Measurements from ENCODE around the gene RAD51AP1. TPM values are rescaled to one million over a fixed set of nuclear protein-coding genes. Genes with fewer than 3 reads are reported as not detected.
"Not testable (repeated sequence)": the region's sequence is repeated elsewhere in the genome, so short reads cannot be mapped to it uniquely, and the experiment has no call there.

The RAD51AP1 gene
- polyA plus RNA-seq, 1 donor (not counting 4 experiments of a cell fraction or from before 2014, with no cell fraction given): 13.0 TPM

DNA sequence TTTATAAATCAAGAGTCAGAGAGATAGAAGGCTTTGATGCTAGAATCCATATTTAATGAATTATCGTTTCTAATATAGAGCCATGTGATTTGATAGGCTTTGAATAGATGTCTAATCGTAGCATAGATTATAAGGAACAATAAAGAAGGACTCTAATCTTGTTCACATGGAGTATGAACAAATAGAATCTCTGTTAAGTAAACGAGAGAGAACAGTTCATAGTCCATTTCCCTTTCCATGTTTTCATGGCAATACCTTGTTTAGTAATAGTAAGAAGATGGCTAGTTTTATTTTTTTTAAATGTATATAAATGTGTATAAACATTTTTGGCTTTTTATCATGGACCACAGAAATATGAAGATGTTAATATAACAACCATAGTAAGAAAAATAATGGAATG, 32.3 kb upstream of the RAD51AP1 start:
- Histone ChIP-seq H3K27ac (ENCODE audit: control insufficient read depth, insufficient read depth, low read length) (no peak overlapping the region), H3K27me3 (ENCODE audit: control insufficient read depth, extremely low read depth, insufficient read depth, low read length) (no peaks in the 10 kb centered on the region), H3K9me3 (ENCODE audit: control insufficient read depth, low read depth, low read length) (no peaks in the 10 kb centered on the region), H2AFZ (ENCODE audit: control insufficient read depth, low read length) (no peak overlapping the region), H3K4me3 (ENCODE audit: control insufficient read depth in 2 of 3, extremely low read depth in 1 of 3, insufficient read depth in 2 of 3, low read depth in 1 of 3, low read length in 3 of 3) (no peak overlapping the region), H3K4me2 (ENCODE audit: control insufficient read depth, extremely low read depth, insufficient read depth, low read depth, low read length) (no peak overlapping the region), H4K20me1 (ENCODE audit: control insufficient read depth, extremely low read depth, insufficient read depth, low read length) (no peaks in the 10 kb centered on the region), H3K4me1 (ENCODE audit: control insufficient read depth, extremely low read depth, insufficient read depth, low read length) (peaks cover 7% of the 10 kb centered on the region), H3K9ac (ENCODE audit: control insufficient read depth, extremely low read depth, insufficient read depth, low read length) (no peak overlapping the region), H3K9me1 (ENCODE audit: control insufficient read depth, extremely low read depth, insufficient read depth, low read length) (no peaks in the 10 kb centered on the region), H3K79me2 (ENCODE audit: control insufficient read depth, insufficient read depth, low read length) (no peaks in the 10 kb centered on the region), H3K36me3 (ENCODE audit: control insufficient read depth in 2 of 2, extremely low read depth in 1 of 2, insufficient read depth in 2 of 2, low read length in 2 of 2) (peaks cover 0 to 6% of the 10 kb centered on the region in 2 experiments)
- FAIRE-seq (no peak), DNase-seq (ENCODE audit: low read depth, low spot score) (no peak)
- dilution Hi-C loops (cut with MboI; ENCODE audit: extremely low pct_ligation_motif_present, low sequenced_read_pairs): no loop called here
- TF ChIP-seq, protein P1, sequence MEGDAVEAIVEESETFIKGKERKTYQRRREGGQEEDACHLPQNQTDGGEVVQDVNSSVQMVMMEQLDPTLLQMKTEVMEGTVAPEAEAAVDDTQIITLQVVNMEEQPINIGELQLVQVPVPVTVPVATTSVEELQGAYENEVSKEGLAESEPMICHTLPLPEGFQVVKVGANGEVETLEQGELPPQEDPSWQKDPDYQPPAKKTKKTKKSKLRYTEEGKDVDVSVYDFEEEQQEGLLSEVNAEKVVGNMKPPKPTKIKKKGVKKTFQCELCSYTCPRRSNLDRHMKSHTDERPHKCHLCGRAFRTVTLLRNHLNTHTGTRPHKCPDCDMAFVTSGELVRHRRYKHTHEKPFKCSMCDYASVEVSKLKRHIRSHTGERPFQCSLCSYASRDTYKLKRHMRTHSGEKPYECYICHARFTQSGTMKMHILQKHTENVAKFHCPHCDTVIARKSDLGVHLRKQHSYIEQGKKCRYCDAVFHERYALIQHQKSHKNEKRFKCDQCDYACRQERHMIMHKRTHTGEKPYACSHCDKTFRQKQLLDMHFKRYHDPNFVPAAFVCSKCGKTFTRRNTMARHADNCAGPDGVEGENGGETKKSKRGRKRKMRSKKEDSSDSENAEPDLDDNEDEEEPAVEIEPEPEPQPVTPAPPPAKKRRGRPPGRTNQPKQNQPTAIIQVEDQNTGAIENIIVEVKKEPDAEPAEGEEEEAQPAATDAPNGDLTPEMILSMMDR (optimal IDR thresholded peaks at IDR 0.05 in 1 of 3, IDR thresholded peaks at IDR 0.05 in 1 of 3, conservative IDR thresholded peaks at IDR 0.05 in 1 of 3; ENCODE audit: extremely low read depth in 1 of 3, insufficient read depth in 2 of 3, low read length in 3 of 3): no peak
- TF ChIP-seq EZH2 (IDR thresholded peaks at IDR 0.05; ENCODE audit: low read length): no peak

DNA sequence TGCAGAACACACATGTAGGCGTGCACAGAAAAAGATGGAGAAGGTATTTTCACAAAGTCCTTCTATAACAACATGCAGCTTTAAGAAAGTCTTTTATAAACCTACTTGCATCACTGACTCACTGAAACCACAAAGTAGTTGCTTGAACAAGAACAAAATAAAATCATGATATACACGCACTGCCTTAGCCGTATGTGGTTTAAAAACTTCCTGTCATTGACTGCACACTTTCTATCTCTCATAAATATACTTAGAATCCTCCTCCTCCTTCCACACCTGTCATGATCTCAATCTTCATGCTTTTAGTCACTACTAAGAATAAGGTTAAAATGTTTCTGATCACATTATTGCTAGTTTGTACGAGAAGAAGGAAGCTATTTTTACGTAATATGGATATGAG, 31.8 kb upstream of the RAD51AP1 start:
- Histone ChIP-seq H2AFZ (ENCODE audit: control insufficient read depth, low read length) (no peak overlapping the region), H3K36me3 (ENCODE audit: control insufficient read depth in 2 of 2, extremely low read depth in 1 of 2, insufficient read depth in 2 of 2, low read length in 2 of 2) (peaks cover 0 to 6% of the 10 kb centered on the region in 2 experiments), H4K20me1 (ENCODE audit: control insufficient read depth, extremely low read depth, insufficient read depth, low read length) (no peaks in the 10 kb centered on the region), H3K9me1 (ENCODE audit: control insufficient read depth, extremely low read depth, insufficient read depth, low read length) (no peaks in the 10 kb centered on the region), H3K9me3 (ENCODE audit: control insufficient read depth, low read depth, low read length) (no peaks in the 10 kb centered on the region), H3K79me2 (ENCODE audit: control insufficient read depth, insufficient read depth, low read length) (no peaks in the 10 kb centered on the region), H3K9ac (ENCODE audit: control insufficient read depth, extremely low read depth, insufficient read depth, low read length) (no peak overlapping the region), H3K27me3 (ENCODE audit: control insufficient read depth, extremely low read depth, insufficient read depth, low read length) (no peaks in the 10 kb centered on the region), H3K4me1 (ENCODE audit: control insufficient read depth, extremely low read depth, insufficient read depth, low read length) (peaks cover 7% of the 10 kb centered on the region), H3K27ac (ENCODE audit: control insufficient read depth, insufficient read depth, low read length) (no peak overlapping the region), H3K4me2 (ENCODE audit: control insufficient read depth, extremely low read depth, insufficient read depth, low read depth, low read length) (no peak overlapping the region), H3K4me3 (ENCODE audit: control insufficient read depth in 2 of 3, extremely low read depth in 1 of 3, insufficient read depth in 2 of 3, low read depth in 1 of 3, low read length in 3 of 3) (no peak overlapping the region)
- TF ChIP-seq, protein P1 (optimal IDR thresholded peaks at IDR 0.05 in 1 of 3, IDR thresholded peaks at IDR 0.05 in 1 of 3, conservative IDR thresholded peaks at IDR 0.05 in 1 of 3; ENCODE audit: extremely low read depth in 1 of 3, insufficient read depth in 2 of 3, low read length in 3 of 3): no peak
- TF ChIP-seq EZH2 (IDR thresholded peaks at IDR 0.05; ENCODE audit: low read length): no peak
- DNase-seq (ENCODE audit: low read depth, low spot score): no peak
- peak; percentile 78 for FAIRE-seq
- dilution Hi-C loops (cut with MboI; ENCODE audit: extremely low pct_ligation_motif_present, low sequenced_read_pairs): no loop called here

DNA sequence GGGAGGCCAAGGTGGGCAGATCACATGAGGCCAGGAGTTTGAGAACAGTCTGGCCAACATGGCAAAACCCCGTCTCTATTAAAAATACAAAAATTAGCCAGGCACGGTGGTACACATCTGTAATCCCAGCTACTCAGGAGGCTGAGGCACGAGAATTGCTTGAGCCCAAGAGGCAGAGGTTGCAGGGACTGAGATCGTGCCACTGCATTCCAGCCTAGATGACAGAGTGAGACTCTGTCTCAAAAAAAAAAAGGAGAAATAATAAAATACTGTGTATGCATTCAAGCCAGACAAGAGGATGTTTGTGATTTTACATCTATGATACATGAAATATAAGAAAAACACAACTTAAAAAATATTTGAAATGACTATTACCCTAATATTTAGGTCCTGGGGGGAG, 30.2 kb upstream of the RAD51AP1 start:
- peak overlapping the region; percentile 52 for H3K27ac ChIP-seq (ENCODE audit: control insufficient read depth, insufficient read depth, low read length)
- H3K9me3 ChIP-seq (ENCODE audit: control insufficient read depth, low read depth, low read length); H3K79me2 ChIP-seq (ENCODE audit: control insufficient read depth, insufficient read depth, low read length); FAIRE-seq; H3K27me3 ChIP-seq (ENCODE audit: control insufficient read depth, extremely low read depth, insufficient read depth, low read length); dilution Hi-C loops (cut with MboI; ENCODE audit: extremely low pct_ligation_motif_present, low sequenced_read_pairs); DNase-seq (ENCODE audit: low read depth, low spot score); H3K4me3 ChIP-seq (ENCODE audit: control insufficient read depth in 2 of 3, extremely low read depth in 1 of 3, insufficient read depth in 2 of 3, low read depth in 1 of 3, low read length in 3 of 3); H3K4me2 ChIP-seq (ENCODE audit: control insufficient read depth, extremely low read depth, insufficient read depth, low read depth, low read length); H3K9me1 ChIP-seq (ENCODE audit: control insufficient read depth, extremely low read depth, insufficient read depth, low read length); H3K9ac ChIP-seq (ENCODE audit: control insufficient read depth, extremely low read depth, insufficient read depth, low read length); H3K36me3 ChIP-seq (ENCODE audit: control insufficient read depth in 2 of 2, extremely low read depth in 1 of 2, insufficient read depth in 2 of 2, low read length in 2 of 2); H2AFZ ChIP-seq (ENCODE audit: control insufficient read depth, low read length); H4K20me1 ChIP-seq (ENCODE audit: control insufficient read depth, extremely low read depth, insufficient read depth, low read length); H3K4me1 ChIP-seq (ENCODE audit: control insufficient read depth, extremely low read depth, insufficient read depth, low read length): not testable (repeated sequence)

DNA sequence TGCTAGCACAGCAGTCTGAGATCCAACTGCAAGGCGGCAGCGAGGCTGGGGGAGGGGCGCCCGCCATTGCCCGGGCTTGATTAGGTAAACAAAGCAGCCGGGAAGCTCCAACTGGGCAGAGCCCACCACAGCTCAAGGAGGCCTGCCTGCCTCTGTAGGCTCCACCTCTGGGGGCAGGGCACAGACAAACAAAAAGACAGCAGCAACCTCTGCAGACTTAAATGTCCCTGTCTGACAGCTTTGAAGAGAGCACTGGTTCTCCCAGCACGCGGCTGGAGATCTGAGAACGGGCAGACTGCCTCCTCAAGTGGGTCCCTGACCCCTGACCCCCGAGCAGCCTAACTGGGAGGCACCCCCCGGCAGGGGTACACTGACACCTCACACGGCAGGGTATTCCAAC, 29.4 kb upstream of the RAD51AP1 start:
- FAIRE-seq; H4K20me1 ChIP-seq (ENCODE audit: control insufficient read depth, extremely low read depth, insufficient read depth, low read length); H3K9ac ChIP-seq (ENCODE audit: control insufficient read depth, extremely low read depth, insufficient read depth, low read length); H3K4me3 ChIP-seq (ENCODE audit: control insufficient read depth in 2 of 3, extremely low read depth in 1 of 3, insufficient read depth in 2 of 3, low read depth in 1 of 3, low read length in 3 of 3); H3K79me2 ChIP-seq (ENCODE audit: control insufficient read depth, insufficient read depth, low read length); DNase-seq (ENCODE audit: low read depth, low spot score); H2AFZ ChIP-seq (ENCODE audit: control insufficient read depth, low read length); H3K9me1 ChIP-seq (ENCODE audit: control insufficient read depth, extremely low read depth, insufficient read depth, low read length); H3K27me3 ChIP-seq (ENCODE audit: control insufficient read depth, extremely low read depth, insufficient read depth, low read length); H3K4me2 ChIP-seq (ENCODE audit: control insufficient read depth, extremely low read depth, insufficient read depth, low read depth, low read length); H3K27ac ChIP-seq (ENCODE audit: control insufficient read depth, insufficient read depth, low read length); dilution Hi-C loops (cut with MboI; ENCODE audit: extremely low pct_ligation_motif_present, low sequenced_read_pairs); H3K4me1 ChIP-seq (ENCODE audit: control insufficient read depth, extremely low read depth, insufficient read depth, low read length); H3K9me3 ChIP-seq (ENCODE audit: control insufficient read depth, low read depth, low read length); H3K36me3 ChIP-seq (ENCODE audit: control insufficient read depth in 2 of 2, extremely low read depth in 1 of 2, insufficient read depth in 2 of 2, low read length in 2 of 2): not testable (repeated sequence)
